ENCODE measurements around the gene CSMD2.

- TF ChIP-seq SP1 (IDR thresholded peaks at IDR 0.05), result no peak
- no peak for TF ChIP-seq ARNT (IDR thresholded peaks at IDR 0.05)
- TF ChIP-seq ZNF384 (IDR thresholded peaks at IDR 0.05), result no peak
- no peak for TF ChIP-seq BHLHE40 (IDR thresholded peaks at IDR 0.05; ENCODE audit: borderline replicate concordance)
- no peak for TF ChIP-seq FOXM1 (IDR thresholded peaks at IDR 0.05; ENCODE audit: borderline replicate concordance)
- TF ChIP-seq SUZ12 (IDR thresholded peaks at IDR 0.05), result no peak
- no peak for TF ChIP-seq ELF4 (IDR thresholded peaks at IDR 0.05)
- no peak for TF ChIP-seq NFRKB (IDR thresholded peaks at IDR 0.05)
These were observed 421.6 kb downstream of the CSMD2 start for GRCh38 chr1:33743221-33743998.

Data from HEK293T (cell line).